K562 (cell line): Measurements from ENCODE around the gene HRH4. TPM values are rescaled to one million over a fixed set of nuclear protein-coding genes. Genes with fewer than 3 reads are reported as not detected.

Source experiments
- ARID1B ChIP-seq: fragments of 450-650 bp; IDR thresholded peaks from 2 replicates; pipeline ENCODE4 v1.6.1; 2016; ENCODE audit warnings: antibody characterized with exemption, mild to moderate bottlenecking, inconsistent platforms
- ESRRB ChIP-seq: fragments of 250-450 bp; sonication (Bioruptor Pico); IDR thresholded peaks from 2 replicates; pipeline ENCODE4 v1.5.0; 2020; ENCODE audit warnings: mild to moderate bottlenecking, moderate library complexity, borderline replicate concordance
- FOXO4 ChIP-seq: fragments of 450-650 bp; formaldehyde crosslinking; IDR thresholded peaks from 2 replicates; pipeline ENCODE4 v1.4.0; 2020; ENCODE audit warnings: mild to moderate bottlenecking, moderate library complexity
- HDAC8 ChIP-seq: fragments of 450-650 bp; IDR thresholded peaks from 2 replicates; pipeline ENCODE4 v1.6.1; 2016; ENCODE audit warnings: mild to moderate bottlenecking, missing genetic modification characterization, moderate library complexity, missing compliant biosample characterization
- NFE2L1 ChIP-seq: fragments of 450-650 bp; IDR thresholded peaks from 2 replicates; pipeline ENCODE4 v1.6.1; 2016; ENCODE audit warnings: missing genetic modification characterization, low read depth, mild to moderate bottlenecking, missing compliant biosample characterization, moderate library complexity, borderline replicate concordance
- NR3C1 ChIP-seq: sonication (generic); formaldehyde crosslinking; IDR thresholded peaks from 2 replicates; pipeline ENCODE4 v1.8.1; 2022; ENCODE audit warnings: missing genetic modification reagents
- PTRF ChIP-seq: fragments of 450-650 bp; IDR thresholded peaks from 2 replicates; pipeline ENCODE4 v1.6.1; 2016; ENCODE audit warnings: mild to moderate bottlenecking, missing genetic modification characterization, missing compliant biosample characterization
- REST ChIP-seq, 2 experiments: fragments of 450-650 bp; formaldehyde crosslinking in 1 of 2; IDR thresholded peaks; 2 replicates each; pipeline versions ENCODE4 v1.4.0 to v1.6.1; 2014 to 2020; ENCODE audit warnings: mild to moderate bottlenecking in 2 of 2, borderline replicate concordance in 1 of 2, low read depth in 1 of 2
- XRCC4 ChIP-seq: IDR thresholded peaks from one replicate; pipeline ENCODE4 v1.6.1; 2011; ENCODE audit not compliant: insufficient read depth, insufficient read length; ENCODE audit errors: extremely low read depth
- ZNF57 ChIP-seq: fragments of 450-650 bp; formaldehyde crosslinking; IDR thresholded peaks from 2 replicates; pipeline ENCODE4 v1.4.0; 2020; ENCODE audit warnings: mild to moderate bottlenecking, moderate library complexity
- ZNF583 ChIP-seq: fragments of 250-450 bp; sonication (Bioruptor Pico); IDR thresholded peaks from 2 replicates; pipeline ENCODE4 v1.4.0; 2020
- polyA plus RNA-seq, 8 experiments: library from polyadenylated mRNA; depleted of rRNA in 4 of 8; stranded (reverse) in 5 of 8; unstranded in 3 of 8; fragments of >200 nt; fragmentation: Nextera tagmentation in 2 of 8; fragmentation: Illumina TruSeq in 1 of 8; extraction: Ambion mirVana in 2 of 8; extraction: Trizol in 1 of 8; gene quantifications; 2 replicates each; pipeline versions ENCODE4 v1.2.1 to v1.2.3, GENCODE V29; 2011 to 2014; ENCODE audit warnings: inconsistent platforms in 1 of 8, missing spikeins in 1 of 8
- total RNA-seq, 7 experiments: library from RNA; depleted of rRNA in 6 of 7; stranded (reverse); fragments of >200 nt in 6 of 7; fragmentation: Illumina TruSeq in 2 of 7; extraction: Trizol in 2 of 7; gene quantifications; 2 replicates each; pipeline versions ENCODE4 v1.2.1 to v1.2.3, GENCODE V29; 2011 to 2021; ENCODE audit warnings: low replicate concordance in 1 of 7
- TF ChIP-seq, protein P1 (sequence below): fragments of 200-800 bp; sonication (Bioruptor generic); IDR thresholded peaks from 2 replicates; pipeline ENCODE4 v1.6.1; 2017; ENCODE audit warnings: missing genetic modification characterization, missing compliant biosample characterization

Gene HRH4
- total and polyA plus RNA-seq, 9 of the 15 experiments (the other 6 are each of a cell fraction or from before 2014, with no cell fraction given), result not detected

- TF ChIP-seq FOXO4 (CRISPR knock-in tag), result peak; percentile 86; the same call in 1 of the 2 replicates
- peak; percentile 83 for TF ChIP-seq ZNF57 (CRISPR knock-in tag)
- TF ChIP-seq XRCC4, result no peak
- TF ChIP-seq ZNF583 (CRISPR knock-in tag), result peak; percentile 94
- TF ChIP-seq NR3C1, result peak; percentile 62; the same call in 1 of the 2 replicates
- peak; percentile 22 for TF ChIP-seq REST (IDR thresholded peaks at IDR 0.05; ENCODE audit: borderline replicate concordance)
- TF ChIP-seq REST (CRISPR knock-in tag; IDR thresholded peaks at IDR 0.05; ENCODE audit: low read depth), result peak; percentile 82
- TF ChIP-seq ESRRB, result no peak
- no peak for TF ChIP-seq ARID1B
- TF ChIP-seq PTRF, result peak; percentile 24; the same call in 1 of the 2 replicates
- TF ChIP-seq NFE2L1 (tag), result no peak
- peak; percentile 96 for TF ChIP-seq HDAC8 (tag)
- TF ChIP-seq, protein P1, sequence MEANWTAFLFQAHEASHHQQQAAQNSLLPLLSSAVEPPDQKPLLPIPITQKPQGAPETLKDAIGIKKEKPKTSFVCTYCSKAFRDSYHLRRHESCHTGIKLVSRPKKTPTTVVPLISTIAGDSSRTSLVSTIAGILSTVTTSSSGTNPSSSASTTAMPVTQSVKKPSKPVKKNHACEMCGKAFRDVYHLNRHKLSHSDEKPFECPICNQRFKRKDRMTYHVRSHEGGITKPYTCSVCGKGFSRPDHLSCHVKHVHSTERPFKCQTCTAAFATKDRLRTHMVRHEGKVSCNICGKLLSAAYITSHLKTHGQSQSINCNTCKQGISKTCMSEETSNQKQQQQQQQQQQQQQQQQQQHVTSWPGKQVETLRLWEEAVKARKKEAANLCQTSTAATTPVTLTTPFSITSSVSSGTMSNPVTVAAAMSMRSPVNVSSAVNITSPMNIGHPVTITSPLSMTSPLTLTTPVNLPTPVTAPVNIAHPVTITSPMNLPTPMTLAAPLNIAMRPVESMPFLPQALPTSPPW, result peak; percentile 70
Measured at GRCh38 chr18:24426398-24427294, 33.8 kb upstream of the HRH4 start, which contains the start of gene IMPACT (continued).
